Caki2 (cell line): ENCODE measurements around the gene RELN. TPM values are rescaled to one million over a fixed set of nuclear protein-coding genes. Genes with fewer than 3 reads are reported as not detected.

ENCODE experiments used
- DNase-seq: peaks from one replicate; pipeline ENCODE4 v3.0.0-alpha.2; 2015; ENCODE audit warnings: low read depth
- in situ Hi-C: cut with HindIII; loops from 2 replicates; pipeline ENCODE4 v1.10.0; 2016; ENCODE audit warnings: low sequenced_read_pairs, low pct_unique_long_range_greater_than_20kb, mixed read lengths
- total RNA-seq: library from RNA; depleted of rRNA; stranded (reverse); fragments of >200 nt; shearing (Covaris generic); gene quantifications from 2 replicates; pipeline ENCODE4 v1.2.3, GENCODE V29; 2014; ENCODE audit warnings: low replicate concordance

Gene RELN
- total RNA-seq, 1 experiment from 2014 or later, result 17.8 TPM

DNA sequence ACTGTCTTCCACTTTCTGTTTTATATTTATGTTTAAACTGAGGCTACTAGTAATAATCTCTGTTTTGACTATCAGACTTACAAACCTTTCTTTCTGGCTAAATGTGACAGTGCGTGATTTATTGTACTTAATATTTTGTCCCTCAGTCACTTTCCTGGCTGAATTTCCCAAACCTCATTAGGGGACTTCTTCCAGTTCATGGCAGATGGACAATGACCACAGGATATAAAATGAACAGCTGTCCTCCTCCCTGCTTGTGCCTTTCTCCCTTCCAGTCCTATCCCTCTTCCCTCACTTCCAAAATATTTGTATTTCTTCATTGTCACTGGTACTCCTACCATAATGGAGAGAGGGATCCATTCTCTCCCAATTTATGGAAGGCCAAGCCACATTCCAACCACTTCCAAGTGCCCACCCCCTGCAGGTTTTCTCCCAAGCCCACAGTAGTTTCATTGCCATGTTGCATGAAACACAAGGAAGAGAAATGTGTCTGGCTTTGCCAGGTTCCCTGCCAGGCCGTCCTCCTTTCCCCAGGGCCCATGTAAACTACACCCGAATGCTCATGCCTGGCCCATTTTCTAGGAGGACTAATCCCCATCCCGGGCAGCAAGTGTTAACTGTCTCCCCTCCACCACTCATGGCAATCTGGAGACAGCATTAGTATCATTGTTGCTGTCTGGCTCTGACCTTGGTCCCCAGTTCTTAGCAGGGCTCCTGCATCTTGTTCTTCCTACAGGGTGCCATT, 273.9 kb downstream of the RELN start:
- in situ Hi-C loops, result no loop called here

DNA sequence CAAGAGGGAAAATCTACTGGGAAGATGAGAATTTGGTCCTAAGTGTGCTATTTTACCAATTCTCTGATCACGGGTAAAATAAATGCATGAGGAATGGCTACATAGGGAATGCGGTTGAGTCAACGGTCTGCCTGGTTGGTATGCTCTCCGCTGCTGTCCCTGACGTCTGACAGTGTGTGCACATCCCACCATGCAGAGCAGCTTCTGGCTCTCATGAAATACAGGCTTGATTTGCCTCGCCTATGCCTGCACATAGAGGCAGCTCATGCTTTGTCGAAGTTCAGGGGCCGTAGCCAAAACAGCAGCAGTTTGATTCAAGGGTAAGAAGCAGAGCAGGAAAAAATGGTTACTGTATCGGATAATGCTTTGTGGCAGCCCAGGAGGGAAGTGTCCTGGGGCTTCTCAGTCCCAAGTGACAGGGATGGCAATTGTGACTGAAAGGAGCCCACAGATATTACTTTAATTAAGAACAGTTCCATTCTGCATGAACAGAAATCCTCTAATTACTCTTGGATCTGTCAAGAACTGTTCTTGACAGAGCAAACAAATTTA, 275.0 kb downstream of the RELN start:
- in situ Hi-C loops, result no loop called here
- DNase-seq, result no peak

More for the DNA sequence above, 273.9 kb downstream of the RELN start:
- no peak for DNase-seq

DNA sequence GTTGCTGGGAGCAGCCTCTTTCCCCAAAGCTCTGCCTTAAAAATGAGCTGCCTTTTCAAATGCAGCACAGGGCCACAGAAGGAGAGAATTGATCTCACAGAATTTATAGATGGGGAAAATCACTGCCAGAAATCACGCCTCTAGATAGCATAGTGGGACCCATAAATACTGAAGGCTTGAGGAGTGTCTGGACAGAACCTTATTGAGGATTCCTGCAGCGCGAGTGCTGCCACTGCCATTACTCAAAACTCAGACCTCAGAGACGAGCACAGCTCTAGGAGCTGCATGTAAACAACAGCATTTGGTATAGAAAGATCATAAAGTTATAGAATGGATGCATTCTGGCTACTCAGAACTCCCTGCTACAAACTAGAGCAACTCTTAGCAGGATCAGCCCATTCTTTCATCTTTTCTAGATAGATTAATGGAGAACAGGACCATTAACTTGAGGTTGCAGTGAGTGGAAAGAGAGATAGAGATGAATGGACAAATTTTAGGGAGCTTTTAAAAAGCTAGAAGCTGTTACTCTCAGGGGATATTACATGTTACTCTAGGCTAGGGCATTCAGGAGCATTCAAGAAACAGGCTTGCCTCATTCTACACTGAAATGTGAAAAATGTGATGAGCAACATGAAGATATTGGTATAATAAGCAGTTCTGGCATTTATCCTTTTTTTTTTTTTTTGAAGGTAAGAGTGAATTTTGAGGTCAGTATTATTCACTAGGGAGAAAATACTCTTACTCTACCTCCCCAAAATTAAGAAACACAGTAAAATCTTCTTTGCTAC, 276.3 kb downstream of the RELN start:
- no peak for DNase-seq
- in situ Hi-C loops, result no loop called here

DNA sequence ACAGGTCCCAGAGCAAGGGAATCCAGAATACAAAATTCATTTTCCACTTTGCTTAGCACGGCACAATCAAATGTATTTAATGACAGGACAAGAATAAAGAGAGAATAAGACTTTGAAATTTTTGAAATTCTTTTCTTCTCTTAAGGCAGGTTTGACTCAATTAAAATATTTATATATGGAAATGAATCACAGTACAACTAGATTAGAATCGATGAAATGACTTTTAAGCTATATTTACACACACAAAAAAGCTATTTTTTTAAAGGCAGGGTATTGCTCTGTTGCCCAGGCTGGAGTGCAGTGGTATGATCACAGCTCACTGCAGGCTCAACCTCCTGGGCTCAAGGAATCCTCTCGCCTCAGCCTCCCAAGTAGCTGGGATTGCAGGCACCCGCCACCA, 278.0 kb downstream of the RELN start:
- in situ Hi-C loops, result no loop called here
- no peak for DNase-seq

DNA sequence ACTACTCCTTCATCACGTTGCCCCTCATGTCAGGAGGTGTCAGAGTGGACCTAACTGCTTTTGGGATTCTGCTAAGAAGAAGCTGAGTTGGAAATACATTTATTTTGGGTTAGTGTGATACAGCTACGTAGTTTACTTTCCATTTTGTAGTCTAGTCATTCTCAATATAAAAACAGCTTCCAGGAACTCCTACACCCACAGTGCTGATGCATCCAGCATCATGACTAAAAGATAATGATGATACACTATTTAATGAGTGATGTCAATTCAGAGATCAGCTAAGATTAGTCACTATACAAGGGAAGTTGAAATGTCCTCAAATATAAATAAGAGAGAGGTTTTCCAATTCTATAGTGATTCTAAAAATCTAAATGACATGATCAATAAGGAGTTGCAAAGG, 279.2 kb downstream of the RELN start:
- DNase-seq, result no peak
- in situ Hi-C loops, result no loop called here

DNA sequence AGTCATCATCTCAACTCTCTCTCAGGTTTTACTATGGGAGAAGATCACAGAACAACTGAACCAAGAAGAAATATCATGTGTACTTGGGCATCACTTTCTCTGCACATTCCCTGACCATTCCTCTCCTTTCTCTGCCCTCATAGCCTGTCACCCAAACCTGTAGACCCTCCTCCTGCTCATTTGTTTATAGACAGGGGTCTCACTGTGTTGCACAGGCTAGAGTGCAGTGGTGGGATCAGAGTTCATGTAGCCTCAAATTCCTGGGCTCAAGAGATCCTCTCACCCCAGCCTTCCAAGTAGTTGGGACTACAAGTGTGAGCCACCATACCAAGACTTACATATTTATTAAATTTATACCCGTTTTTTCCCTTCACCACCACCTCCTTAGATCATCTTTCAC, 282.7 kb downstream of the RELN start:
- DNase-seq, result no peak
- in situ Hi-C loops, result no loop called here

DNA sequence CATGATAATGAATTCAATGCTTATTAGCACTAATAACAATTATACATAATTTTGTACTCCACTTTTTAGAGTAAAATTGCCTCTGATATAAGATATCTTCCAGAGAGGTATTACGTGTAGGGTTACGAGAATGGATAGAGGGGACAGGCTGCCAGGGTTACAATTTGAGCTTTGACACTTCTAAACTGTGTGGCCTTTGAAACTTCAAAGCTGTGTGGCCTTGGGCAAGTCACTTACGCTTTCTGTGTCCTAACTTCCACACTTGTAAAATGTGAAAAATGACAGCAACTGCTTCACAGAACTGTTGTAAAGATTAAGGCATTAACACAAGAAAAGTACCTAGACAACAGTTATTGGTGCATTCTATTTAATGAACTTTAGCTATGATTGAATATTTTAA, 283.9 kb downstream of the RELN start:
- in situ Hi-C loops, result no loop called here

DNA sequence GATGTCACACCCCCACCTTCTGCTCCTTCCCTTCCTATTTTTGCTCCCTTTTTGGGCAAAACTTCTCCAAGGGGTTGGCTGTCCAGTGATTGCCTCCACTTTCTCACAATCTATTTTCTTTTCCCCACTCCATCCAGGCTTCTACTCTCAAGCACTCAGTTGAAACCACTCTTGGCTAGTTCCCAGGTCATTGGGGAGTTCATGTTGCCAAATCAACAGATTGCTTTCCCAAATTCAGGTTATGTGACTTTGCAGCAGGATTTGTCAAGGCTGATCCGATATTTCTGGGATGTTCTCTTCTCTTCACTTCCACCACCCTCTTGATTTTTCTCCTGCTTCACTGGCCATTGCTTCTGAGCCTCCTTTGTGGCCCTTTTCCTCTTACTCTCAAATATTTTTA, 284.8 kb downstream of the RELN start:
- DNase-seq, result no peak
- in situ Hi-C loops, result no loop called here

More for the DNA sequence above, 283.9 kb downstream of the RELN start:
- DNase-seq, result no peak

DNA sequence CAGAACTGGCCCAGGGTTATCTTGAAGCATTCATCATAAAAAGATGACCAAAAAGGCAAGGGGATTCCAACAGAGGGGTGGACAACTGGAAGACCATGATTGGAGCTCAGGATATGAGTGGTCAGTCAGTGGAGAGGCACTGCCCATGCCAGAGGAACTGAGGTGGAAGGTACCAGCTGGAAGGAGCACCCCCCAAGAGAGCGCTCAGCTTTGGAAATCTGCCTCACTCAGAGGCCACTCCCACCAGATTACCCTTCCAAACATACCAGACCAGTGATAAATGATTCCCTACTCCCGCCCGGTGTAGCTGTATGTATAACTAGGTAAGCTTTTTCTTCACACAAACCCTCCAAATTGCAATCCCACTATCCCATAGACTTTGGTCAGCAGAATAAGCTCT, 286.5 kb downstream of the RELN start:
- DNase-seq, result no peak
- in situ Hi-C loops, result no loop called here

DNA sequence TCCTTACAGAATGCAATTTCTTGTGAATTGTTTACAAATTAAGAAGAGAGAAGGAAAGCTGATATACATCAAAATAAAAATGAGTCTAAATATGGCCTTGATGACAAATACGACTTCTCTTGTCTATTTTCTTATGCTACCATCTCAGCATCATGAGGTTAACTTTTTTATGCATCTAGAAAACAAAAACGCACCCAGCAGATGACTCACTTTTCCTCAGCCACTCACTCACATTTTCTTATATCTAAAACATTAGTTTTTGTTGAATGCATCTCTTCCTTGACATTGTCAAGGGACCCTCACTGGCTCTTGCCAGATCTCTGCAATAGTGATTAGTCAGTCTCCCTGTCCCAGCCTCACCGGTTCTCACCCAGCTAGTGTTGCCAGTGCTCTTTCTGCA, 287.0 kb downstream of the RELN start:
- no peak for DNase-seq
- in situ Hi-C loops, result no loop called here

DNA sequence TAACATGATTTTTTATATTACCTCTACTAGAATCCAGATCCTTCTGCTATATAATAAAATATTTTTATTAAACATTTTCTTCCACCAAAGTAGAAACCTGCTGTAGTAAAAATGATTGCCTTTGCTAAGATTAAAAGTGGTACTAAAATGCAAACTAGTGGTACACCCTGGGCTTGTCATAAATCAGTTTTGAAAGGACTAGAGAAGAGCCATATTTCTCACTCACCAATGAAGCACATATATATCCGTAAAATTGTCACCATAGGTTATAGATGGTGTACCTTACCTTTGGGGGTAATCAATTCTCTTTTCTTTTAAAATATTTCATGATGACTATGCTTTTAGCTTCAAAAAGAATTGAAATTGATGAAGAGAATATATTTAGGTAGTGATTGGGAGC, 290.4 kb downstream of the RELN start:
- in situ Hi-C loops, result no loop called here

DNA sequence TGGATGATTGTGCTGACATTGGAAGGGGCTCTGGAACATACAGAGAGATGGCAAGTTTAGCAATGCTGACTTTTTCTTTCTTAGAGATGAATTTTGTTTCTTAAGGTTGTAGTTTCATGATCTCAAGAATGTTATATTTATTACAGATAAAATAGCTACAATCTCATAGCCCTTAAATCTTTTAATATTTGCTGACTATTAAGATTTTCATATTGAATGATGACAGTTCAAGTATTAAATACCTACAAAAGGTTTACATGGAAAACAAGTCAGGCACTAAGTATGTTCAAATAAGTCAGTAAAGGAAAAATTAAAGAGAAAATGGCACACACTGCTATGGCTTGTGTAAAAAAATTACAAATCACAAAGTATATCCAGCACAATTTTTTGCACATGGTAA, 291.4 kb downstream of the RELN start:
- in situ Hi-C loops, result no loop called here
- no peak for DNase-seq

More for the DNA sequence above, 290.4 kb downstream of the RELN start:
- DNase-seq, result no peak

DNA sequence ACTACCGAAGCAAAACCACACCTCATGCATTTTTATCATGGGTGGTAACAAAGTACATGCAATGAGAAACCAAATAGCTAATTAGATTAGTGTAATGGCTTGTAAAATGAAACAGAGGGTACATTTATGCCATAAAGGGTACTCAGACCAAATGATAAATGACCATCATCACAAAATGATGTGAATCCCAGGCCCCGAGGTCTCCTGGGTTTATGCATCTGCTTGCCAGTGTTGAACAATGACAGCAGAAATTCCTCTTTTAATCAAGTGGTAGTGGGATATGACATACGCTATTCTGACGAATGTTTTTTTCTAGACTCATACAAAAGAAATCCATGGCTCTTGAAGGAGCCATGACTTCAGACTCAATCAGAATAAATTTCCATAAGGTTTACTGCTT, 293.9 kb downstream of the RELN start:
- in situ Hi-C loops, result no loop called here
- no peak for DNase-seq

DNA sequence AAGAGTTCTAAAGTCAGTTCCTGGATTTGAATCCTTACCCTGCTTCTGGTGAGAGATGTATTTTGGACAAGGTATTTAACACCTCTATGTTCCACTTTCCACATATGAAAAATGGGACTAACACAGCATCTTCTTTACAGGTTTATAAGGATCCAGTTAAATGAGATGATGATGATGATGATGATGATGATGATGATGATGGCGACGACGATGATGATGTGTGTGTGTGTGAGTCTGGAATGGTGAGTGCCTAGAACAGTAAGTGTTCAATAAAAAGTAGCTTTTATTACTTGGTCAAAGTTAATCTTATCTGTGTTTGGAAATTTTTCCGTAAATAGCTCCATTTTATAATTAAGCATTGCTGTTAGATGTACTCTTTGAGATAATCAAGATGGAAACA, 295.2 kb downstream of the RELN start:
- no peak for DNase-seq
- in situ Hi-C loops, result no loop called here

DNA sequence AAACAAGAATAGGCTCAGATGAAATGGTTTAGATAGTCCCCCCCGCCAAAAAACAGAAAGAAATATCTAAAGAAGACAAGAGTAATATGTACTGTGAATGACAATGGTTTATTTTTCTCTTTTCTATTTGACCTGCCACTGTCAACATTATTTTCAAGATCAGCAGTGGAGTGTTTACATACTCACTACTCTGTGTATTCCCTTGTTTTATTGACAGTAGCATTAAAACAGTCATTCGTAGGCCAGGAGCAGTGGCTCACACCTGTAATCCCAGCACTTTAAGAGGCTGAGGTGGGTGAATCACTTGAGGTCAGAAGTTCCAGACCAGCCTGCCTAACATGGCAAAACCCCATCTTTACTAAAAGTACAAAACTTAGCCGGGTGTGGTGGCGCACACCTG, 298.2 kb downstream of the RELN start:
- DNase-seq, result no peak
- in situ Hi-C loops, result no loop called here

DNA sequence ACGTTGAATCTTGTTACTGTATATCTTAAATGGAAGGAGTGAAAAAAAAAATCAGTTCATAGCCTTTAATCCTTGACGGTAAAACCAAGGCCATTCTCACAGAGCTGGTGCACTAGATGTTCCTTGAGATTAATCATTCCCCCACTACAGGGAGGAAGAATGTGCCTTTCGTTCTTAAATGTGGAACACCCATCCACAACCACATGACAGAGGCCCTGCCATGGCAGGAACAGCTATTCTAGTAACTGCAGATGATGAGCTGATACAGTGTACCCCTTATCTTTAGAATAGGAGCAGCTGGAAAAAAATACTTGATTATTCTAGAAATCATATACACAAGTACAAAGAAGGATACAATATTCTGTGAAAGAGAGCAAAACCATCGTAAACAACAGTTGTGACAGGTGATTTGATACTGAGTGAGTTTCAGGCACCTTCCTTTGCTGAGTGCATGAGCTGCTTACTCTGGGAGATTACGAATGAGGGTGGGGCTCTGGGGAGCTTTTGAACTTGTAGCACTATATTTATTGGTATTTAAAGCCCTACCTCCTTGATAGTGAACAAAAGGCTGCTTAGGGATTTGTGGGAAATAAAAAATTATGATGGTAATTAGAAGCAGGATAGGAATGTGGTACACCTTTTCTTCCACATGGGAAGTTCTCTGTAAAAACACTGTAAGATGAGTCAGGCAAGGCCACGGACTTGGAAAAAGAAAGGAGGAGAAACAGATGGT, 299.1 kb downstream of the RELN start:
- in situ Hi-C loops, result no loop called here
- DNase-seq, result peak; percentile 42

DNA sequence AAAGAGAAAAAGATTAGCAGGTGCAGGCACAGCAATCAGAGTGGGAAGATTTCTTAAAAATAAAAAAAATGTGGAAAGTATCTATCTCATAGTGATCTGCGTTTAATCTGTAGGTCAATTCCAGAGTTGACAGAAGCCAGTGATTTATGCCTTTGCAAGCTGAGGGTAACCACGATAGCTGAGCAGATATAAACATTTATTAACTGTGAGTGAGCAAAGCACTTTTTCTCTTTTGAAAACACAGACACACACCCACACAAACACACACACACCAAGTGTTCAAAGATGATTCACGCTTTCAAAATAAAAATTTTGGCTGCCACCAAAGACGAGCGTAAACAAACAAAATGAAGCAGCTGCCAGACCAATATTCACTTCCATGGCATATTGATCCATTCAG, 300.2 kb downstream of the RELN start:
- in situ Hi-C loops, result no loop called here
- peak; percentile 41 for DNase-seq

DNA sequence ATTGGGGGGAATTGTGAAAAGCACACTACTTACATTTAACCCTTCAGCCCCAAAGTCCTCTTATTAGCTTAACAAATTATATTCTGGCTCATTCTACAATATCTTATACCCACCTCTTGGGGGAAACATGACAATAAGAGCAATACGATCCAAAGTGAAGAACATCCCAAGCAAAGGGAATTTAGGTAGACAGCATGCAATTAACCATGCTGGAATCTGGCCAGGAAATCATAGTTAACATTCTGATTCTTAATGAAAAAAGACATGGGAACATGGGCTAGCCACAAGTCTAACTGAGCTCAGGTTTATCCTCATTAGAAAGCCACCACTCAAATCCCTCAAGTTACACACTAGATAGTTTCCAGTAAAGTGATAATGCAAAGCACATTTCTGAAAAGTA, 301.5 kb downstream of the RELN start:
- in situ Hi-C loops, result no loop called here
- no peak for DNase-seq

DNA sequence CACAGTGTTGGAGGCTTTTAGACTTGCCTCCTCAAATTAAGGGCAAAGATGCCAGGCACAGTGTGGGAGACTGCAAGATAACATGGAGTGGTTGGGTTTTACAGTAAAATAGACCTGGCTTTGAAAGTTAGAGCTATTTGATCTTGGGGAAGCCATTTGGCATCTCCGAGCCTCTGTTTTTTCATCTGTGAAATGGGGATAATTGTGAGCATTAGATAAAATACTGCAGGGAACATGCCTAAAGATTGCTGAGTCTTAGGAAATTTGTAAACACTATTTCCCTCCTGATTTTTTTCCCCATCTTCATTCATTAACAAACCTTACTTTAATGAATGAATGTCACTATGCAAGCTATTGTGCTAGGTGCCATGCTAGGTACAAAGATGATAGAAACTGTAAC, 302.2 kb downstream of the RELN start:
- in situ Hi-C loops, result no loop called here
- DNase-seq, result no peak
